NCI-H524 treated with DMSO at 0.1 percent for 48 hours (cell line): ENCODE measurements around the gene NOD1.
"Not testable (repeated sequence)": the region's sequence is repeated elsewhere in the genome, so short reads cannot be mapped to it uniquely, and the experiment has no call there.

Source experiments
- DNase-seq: peaks from one replicate; lab custom pipeline; 2025; lab: John Stamatoyannopoulos, UW

Gene NOD1

DNA sequence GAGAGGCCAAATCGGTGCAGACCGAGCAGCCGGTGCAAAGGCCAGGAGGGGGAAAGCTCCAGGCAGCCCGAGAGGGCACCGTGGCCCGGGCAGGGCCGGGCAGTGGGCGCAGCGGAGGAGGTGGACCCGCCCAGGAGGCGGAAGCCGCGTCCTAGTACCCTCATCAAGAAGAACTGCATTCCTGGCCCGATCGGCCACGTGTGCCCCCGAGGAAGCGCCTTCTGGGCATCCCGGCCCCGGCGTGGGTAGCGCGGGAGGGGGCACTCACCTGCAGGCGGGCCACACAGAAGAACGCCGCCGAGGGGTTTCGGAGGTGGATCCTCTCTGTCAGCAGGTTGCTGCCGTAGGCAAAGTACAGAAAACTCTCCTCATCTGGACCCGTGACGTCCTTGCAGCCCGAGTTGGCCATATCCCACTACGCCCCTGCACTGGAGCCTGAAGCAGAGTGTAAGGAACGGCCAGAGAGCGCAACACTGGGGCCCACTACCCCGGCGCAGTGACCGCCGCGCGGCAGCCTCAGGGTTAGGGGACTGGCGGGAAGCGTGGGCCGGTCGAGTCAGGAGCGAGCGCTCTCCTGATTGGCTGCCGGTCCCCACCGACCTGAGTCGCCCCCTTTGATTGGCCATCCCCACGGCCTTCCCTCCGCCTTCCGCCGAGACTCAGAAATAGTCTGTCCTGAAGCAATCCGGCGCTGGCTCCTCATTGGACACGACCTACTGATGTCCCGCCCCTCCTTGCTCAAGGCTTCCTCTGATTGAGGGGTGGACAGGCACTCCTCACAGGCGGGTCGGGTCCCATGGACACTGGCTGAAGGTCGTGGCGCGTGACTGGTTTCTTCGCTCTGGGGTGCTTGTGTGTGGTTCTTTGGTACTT lies 26.0 kb upstream of the NOD1 start, which contains the start of gene GGCT:
Gene GGCT, minus strand, starts transcription at position 529 of the 873 bp plus-strand sequence. Its CDS starts 120 bp downstream, at position 409.
- DNase-seq, result peak; percentile 90

DNA sequence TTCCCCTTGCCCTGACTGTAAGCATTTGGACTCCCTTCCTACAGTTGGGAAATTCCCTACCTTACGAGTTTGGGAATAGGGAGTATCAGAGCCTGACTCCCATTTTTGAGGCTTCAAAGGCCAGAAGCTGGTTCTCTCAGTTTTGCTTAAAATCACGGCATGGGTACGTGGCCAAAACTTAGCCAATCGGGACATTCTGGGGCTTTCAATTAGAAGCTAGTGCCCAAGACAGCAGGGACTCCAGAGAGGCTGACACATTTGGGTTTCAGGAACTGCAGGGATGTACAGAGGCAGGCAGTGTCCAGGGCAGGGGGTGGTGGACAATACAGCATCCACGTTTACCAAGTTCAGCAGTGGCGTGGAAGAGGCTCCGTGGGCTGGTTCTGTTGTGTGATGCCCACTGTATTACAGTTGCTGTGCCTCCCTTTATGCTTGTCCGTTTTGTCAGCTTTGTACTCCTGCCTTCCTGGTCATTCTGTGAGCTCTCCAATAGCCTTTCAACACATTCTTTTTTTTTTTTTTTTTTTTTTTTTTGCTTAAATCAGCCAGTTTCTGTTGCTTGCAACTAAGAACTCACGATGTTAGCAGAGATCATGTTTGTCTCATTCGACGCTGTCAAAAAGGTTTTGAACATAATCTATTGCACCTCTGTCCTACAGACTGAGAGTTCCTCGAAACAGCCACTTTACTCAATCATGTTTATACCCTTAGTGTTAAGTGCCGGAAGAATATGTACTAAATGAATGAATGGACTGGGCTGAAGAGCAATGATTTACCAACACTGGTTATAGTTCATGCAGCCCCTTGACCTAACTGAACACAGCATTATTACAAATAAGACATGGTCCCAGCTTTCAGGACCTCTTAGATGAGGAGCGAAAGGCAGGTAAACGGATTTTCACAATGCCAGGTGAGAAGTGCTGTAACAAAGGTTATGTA lies 25.0 kb upstream of the NOD1 start:
- DNase-seq, result no peak

- no peak for DNase-seq
Observed at GRCh38 chr7:30502470-30503251, 24.1 kb upstream of the NOD1 start.

DNA sequence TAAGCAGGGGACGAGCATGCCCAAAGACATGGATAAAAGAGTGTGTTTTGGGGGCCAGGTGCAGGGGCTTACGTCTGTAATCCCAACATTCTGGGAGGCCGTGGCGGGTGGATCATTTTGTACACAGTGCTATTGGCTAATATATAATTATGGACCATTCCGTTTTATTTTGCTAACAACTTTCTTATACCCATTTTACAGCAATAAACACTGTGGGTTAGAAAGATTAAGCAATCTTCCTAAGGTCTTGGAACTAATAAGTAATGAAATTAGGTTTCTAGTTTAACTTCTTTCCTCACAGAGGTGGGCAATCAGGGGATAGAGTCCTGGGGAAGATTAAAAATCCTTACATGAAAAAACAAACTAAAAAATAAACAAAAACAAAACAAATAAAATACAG lies 22.7 kb upstream of the NOD1 start:
- no peak for DNase-seq

DNA sequence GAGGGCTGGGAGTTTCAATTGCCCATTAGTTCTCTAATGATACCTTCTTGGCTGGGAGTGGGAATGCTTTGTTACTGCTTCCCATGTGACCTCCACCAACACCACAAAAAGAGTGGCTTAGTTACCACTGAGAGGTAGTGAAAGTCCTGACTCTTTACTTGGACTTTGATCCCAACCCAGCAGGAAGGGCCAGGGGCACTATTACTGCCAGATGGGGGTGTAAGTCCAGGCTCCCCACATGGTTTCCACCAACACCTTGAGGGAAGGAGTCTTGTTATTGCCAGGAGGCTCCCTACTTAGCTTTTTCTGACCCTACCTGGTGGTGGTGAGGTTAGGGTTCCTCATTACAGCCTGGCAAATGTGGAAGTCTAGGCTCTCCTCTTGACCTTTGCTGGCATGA lies 14.6 kb upstream of the NOD1 start:
- DNase-seq, result no peak

DNA sequence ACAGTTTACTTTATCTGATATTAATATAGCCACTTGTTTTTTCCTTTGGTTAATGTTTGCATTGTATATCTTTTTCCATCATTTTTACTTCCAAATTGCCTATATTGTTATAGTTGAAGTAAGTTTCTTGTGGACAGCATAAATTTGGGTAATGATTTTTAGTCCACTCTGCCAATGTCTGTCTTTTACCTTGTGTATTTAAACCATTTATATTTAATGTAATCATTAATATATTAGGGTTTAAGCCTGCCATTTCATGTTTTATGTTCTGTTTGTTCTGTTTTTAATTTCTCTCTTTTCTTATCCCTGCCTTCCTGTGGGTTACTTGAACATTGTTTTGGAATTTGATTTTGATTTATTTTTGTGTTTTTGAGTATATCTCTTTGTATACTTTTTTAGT lies 12.8 kb upstream of the NOD1 start:
- no peak for DNase-seq

GRCh38 chr7:30487371-30487770 lies 8.8 kb upstream of the NOD1 start:
- DNase-seq, result no peak

DNA sequence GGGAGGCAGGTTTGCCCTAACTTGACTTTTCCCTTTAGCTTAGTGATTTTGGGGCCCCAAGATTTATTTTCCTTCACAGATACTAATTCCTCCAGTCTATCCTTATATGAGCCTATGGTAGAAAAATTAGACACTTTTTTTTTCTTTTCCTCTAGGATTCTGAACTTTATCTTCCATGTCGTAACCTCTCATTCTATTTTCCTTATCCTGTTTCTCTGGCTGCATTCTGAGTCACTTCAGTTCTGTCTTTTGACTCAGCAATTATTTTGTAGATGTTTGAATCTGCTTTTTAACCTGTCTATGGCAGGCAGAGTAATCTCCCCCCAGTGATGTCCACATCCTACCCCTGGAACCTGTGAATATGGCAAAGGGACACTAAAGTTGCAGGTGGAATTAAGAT lies 7.1 kb upstream of the NOD1 start:
- DNase-seq, result no peak

DNA sequence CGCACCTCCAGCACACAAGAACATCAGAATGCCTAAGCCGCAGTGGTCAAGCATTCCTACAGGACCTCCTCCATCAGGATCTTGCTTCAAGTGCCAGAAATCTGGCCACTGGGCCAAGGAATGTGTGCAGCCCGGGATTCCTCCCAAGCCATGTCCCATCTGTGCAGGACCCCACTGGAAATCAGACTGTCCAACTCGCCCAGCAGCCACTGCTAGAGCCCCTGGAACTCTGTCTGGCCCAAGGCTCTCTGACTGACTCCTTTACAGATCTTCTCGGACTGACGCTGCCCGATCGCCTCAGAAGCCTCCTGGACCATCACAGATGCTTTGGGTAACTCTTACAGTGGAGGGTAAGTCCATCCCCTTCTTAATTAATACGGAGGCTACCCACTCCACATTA lies 2.8 kb upstream of the NOD1 start:
- DNase-seq, result not testable (repeated sequence)

DNA sequence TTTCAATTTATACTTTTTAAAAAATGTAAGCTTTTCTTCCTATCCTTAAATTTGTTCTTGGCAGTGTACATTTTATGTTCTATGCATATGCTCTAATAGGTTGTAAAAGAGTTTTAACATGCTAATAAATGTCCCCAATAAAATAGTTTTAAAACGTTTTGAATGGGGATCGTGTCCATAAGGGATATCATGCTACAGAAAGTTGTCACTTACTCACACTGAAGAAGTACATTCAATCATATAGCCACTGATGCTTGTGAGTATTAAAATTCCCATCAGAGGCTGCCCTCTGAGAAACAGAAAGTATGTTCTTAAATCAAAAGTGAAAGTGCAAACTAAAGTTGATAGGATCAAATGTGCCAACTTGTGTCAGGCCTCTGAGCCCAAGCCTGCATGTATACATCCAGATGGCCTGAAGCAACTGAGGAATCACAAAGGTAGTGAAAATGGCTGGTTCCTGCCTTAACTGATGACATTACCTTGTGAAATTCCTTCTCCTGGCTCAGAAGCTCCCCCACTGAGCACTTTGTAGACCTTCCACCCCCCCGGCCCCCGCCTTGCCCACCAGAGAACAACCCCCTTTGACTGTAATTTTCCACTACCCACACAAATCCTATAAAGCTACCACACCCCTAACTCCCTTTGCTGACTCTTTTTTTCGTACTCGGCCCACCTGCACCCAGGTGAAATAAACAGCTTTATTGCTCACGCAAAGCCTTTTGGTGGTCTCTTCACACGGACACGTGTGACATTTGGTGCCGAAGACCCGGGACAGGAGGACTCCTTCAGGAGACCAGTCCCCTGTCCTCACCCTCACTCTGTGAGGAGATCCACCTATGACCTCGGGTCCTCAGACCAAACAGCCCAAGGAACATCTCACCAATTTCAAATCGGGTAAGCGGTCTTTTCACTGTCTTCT lies 877 bp upstream of the NOD1 start:
- DNase-seq, result no peak

DNA sequence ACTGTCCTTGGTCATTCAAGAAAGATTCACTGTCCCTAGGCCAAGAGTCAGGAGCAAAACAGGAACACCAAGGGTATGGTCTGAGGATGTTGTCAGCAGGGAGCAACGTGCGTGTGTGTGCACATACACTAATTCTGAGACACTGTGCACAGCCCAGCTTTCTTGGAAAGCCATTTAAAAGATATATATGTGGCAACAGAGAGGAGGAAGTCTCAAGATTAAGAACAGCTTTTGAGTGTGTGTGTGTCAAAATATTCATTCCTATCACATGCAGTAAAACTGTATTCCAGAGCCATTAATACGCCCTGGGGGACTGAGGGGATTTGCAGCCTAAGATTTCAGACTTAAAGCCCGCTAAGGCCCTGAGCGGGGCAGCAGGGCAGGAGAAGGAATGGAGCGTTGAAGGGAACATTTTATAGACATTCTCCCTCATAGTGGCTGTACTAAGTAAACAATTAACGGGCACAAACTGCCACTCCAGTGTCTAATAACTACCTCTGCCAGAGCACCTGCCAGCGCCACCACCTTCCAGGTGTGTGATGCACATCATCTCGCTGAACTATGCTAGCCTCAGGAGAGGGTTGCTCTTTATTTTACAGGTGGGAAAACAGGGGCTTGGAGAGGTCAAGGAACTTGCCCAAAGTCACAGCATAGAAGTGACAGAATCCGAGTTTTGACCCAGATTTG lies 2.0 kb downstream of the NOD1 start:
- no peak for DNase-seq

- DNase-seq, result no peak
Observed at GRCh38 chr7:30475580-30475979, 3.0 kb downstream of the NOD1 start.

- no peak for DNase-seq
Observed at GRCh38 chr7:30474893-30475292, 3.7 kb downstream of the NOD1 start.

DNA sequence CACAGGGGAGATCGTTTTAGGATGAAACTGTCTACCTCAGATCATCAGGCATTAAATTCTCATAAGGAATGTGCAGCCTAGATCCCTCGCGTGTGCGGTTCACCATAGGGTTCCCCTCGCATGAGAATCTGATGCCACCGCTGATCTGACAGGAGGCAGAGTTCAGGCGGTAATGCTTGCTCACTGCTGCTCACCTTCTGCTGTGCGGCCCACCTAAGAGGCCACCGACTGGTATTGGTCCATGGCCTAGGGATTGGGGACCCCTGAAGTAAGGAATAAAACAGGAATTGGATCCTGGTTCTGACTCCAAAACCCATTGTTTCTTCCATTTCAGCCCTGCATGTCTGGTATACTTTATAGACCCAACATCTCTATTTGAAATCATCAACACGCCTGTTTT lies 4.1 kb downstream of the NOD1 start:
- no peak for DNase-seq

- DNase-seq, result no peak
Observed at GRCh38 chr7:30473903-30474302, 4.7 kb downstream of the NOD1 start.

DNA sequence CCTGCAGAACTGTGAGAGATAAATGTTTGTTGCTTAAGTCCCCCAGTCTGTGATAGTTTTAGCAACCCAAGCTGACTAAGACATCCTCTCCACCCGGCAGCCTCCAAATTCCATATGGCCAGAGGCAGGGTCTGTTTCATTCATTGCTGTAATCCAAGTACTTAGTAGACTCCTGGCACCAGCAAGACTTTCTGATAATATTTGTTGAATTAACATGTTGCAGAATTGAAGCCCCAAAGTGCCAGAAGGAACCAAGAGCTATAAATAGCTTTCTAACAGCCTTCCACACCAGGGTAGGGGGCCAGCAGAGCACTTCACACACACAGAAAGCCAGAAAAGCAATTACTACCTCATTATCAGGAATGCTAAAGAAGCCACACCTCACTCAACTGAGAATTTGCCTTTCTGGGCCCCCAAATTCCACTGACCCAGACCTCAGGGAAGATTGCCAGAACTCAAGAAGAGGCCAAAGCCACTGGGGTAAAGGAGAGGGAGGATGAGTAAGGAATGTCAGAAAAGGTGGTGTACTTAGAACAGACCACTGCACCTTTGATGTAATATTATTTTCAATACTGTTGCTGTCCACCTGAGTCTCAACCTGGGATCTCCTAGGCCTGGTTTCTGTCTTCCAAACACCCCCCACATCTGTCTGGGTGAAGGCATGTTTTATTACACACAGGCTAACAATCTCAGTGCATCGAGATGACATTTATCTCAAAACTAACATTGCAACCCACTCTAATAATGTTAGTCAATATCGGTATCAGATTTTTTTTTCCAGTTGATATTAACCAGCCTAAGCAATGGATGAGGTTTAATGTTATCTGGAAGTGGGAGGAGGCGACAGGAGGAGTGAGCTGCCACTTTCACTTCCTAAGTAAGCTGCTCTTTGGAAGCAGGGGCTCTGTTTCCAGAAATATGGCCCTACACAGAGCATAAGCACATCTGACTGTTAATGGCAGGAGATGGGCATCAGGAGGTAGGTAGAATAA lies 5.5 kb downstream of the NOD1 start:
- peak; percentile 43 for DNase-seq

DNA sequence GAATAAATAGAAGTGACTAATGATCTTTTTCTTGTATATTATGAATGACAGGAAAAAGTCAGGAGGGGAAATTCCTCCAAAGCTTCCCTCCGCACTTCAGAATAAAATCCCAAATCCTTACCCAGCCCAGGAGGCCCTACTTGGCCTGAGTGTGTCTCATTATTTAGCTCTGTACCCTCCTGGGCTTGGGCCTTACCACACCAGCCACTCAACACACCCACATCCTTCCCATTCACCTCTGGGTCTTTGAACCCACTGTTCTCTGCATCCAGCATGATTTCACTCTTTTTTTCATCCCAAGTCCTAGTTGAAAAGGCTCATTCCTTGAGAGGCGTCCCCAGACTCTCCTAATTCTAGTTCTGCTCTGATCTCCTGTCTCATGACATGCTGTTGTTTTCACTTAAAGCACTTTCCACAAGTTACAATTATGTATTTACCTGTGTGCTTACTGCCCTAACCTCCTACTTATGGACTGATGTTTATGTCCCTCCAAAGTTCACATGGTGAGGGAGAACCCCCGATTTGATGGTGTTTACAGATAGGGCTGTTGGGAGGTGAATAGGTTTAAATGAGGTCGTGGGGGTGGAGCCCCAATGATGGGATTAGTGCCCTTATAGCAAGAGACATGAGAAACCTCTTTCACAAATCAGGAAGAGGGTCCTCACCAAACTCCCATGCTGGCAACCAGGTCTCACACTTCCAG lies 6.4 kb downstream of the NOD1 start:
- no peak for DNase-seq

DNA sequence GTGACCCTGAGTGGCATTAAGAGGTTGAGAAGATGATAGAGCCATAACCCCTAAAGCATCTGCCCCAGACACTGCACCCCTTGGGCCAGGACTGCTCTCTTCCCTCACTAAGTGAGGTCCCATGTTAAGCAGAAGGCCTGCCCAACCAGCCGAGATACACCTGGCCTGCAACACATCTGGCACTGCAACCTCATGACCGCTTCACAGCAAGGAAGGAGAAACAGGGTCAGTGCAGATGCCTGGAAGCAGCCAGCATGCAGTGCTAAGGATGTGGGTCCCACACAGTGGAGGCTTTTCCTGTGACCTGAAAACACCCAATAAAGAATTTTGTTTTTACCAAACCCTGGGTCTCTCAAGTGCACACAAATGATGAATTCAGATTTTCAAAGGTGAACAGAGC lies 7.4 kb downstream of the NOD1 start:
- no peak for DNase-seq

DNA sequence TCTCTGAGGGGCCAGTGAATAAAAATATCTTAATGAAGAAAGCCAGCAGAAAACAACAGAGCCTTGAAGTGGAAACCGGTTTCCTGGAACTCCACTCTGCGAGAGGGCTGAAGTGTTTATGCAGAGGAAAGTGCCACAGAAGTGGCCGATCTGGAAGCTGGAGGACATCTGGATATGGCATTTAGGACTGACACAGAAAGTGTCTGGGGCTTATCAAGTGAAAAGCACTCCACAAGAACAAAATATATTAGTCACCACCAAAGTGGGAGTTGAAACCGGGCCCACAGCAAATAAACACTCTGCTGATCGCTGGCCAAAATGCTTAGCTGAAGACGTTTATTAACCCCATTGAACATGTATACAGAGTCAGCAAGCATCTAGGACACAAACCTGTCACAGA lies 7.8 kb downstream of the NOD1 start:
- DNase-seq, result peak; percentile 80
